Stimulated activated CD8-positive, alpha-beta memory T cell treated with anti-CD3 and anti-CD28 coated beads, Interleukin-4, amount 100 ng/mL, for 48 hours (primary cell): ENCODE data around the gene PFKFB4.
A peak's percentile ranks its signal among the peaks of the same experiment; 100 is the strongest.
"Not testable (repeated sequence)": the region's sequence is repeated elsewhere in the genome, so short reads cannot be mapped to it uniquely, and the experiment has no call there.

Experiments
- DNase-seq: peaks from one replicate; pipeline ENCODE4 v3.0.0-alpha.2; 2020

Gene PFKFB4

GRCh38 chr3:48558493-48559134, 2.0 kb upstream of the PFKFB4 start:
- DNase-seq = no peak

GRCh38 chr3:48555949-48556795, 431 bp downstream of the PFKFB4 start:
- DNase-seq = no peak

- no peak for DNase-seq
Measured at GRCh38 chr3:48555231-48555948, 1.2 kb downstream of the PFKFB4 start.

GRCh38 chr3:48553886-48554845, 2.4 kb downstream of the PFKFB4 start:
- no peak for DNase-seq

- DNase-seq = no peak
Measured at GRCh38 chr3:48553361-48553760, 3.2 kb downstream of the PFKFB4 start.

- no peak for DNase-seq
Measured at GRCh38 chr3:48552111-48552951, 4.3 kb downstream of the PFKFB4 start.

- DNase-seq = not testable (repeated sequence)
Measured at GRCh38 chr3:48551651-48552050, 5.0 kb downstream of the PFKFB4 start.

- peak; percentile 93 for DNase-seq
Measured at GRCh38 chr3:48548729-48549705, 7.6 kb downstream of the PFKFB4 start.

GRCh38 chr3:48548126-48548525, 8.5 kb downstream of the PFKFB4 start:
- DNase-seq = no peak

- no peak for DNase-seq
Measured at GRCh38 chr3:48546203-48546829, 10.3 kb downstream of the PFKFB4 start.

GRCh38 chr3:48544141-48544540, 12.5 kb downstream of the PFKFB4 start:
- no peak for DNase-seq

- no peak for DNase-seq
Measured at GRCh38 chr3:48543271-48543866, 13.2 kb downstream of the PFKFB4 start.

- DNase-seq = no peak
Measured at GRCh38 chr3:48538451-48538850, 18.2 kb downstream of the PFKFB4 start.

- no peak for DNase-seq
Measured at GRCh38 chr3:48536785-48537184, 19.8 kb downstream of the PFKFB4 start.

GRCh38 chr3:48536116-48536515, 20.5 kb downstream of the PFKFB4 start:
- DNase-seq = no peak

GRCh38 chr3:48535578-48535977, 21.0 kb downstream of the PFKFB4 start:
- no peak for DNase-seq

- no peak for DNase-seq
Measured at GRCh38 chr3:48532977-48533337, 23.6 kb downstream of the PFKFB4 start.

GRCh38 chr3:48532271-48532976, 24.2 kb downstream of the PFKFB4 start:
- no peak for DNase-seq

- DNase-seq = not testable (repeated sequence)
Measured at GRCh38 chr3:48530701-48531100, 25.9 kb downstream of the PFKFB4 start.
